Mesendoderm (in vitro differentiated cells): Measurements from ENCODE around the gene GPR158.

Source experiments
- DNase-seq: peaks from one replicate; pipeline ENCODE4 v3.0.0; 2013
- H2AK5ac ChIP-seq: 2 replicates; pipeline ENCODE4 v1.6.1; 2013; ENCODE audit warnings: low read length, inconsistent platforms
- H2BK120ac ChIP-seq: 2 replicates; pipeline ENCODE4 v1.6.1; 2013; ENCODE audit warnings: low read depth, mild to moderate bottlenecking, low read length, moderate library complexity, mixed read lengths
- H2BK15ac ChIP-seq: replicated peaks from 2 replicates; pipeline ENCODE4 v1.6.1; 2013; ENCODE audit warnings: low read depth, mild to moderate bottlenecking, moderate library complexity
- H2BK5ac ChIP-seq: 2 replicates; pipeline ENCODE4 v1.6.1; 2013; ENCODE audit warnings: low read length, inconsistent platforms
- H3K18ac ChIP-seq: 2 replicates; pipeline ENCODE4 v1.6.1; 2013; ENCODE audit warnings: mild to moderate bottlenecking, low read length, mixed read lengths
- H3K23ac ChIP-seq: one replicate; pipeline ENCODE4 v1.6.1; 2013; ENCODE audit warnings: low read length
- H3K27ac ChIP-seq: 2 replicates; pipeline ENCODE4 v1.5.1; 2013; ENCODE audit warnings: low read depth, mild to moderate bottlenecking, inconsistent platforms, low read length, moderate library complexity
- H3K27me3 ChIP-seq: 2 replicates; pipeline ENCODE4 v1.6.1; 2013; ENCODE audit warnings: low read length, control low read depth, mild to moderate bottlenecking, inconsistent platforms; ENCODE audit not compliant: insufficient read depth, poor library complexity
- H3K36me3 ChIP-seq: 2 replicates; pipeline ENCODE4 v1.6.1; 2013; ENCODE audit warnings: low read length, inconsistent platforms; ENCODE audit not compliant: control insufficient read depth, insufficient read depth
- H3K4ac ChIP-seq: one replicate; pipeline ENCODE4 v1.6.1; 2013; ENCODE audit warnings: low read depth, mild to moderate bottlenecking, low read length, moderate library complexity
- H3K4me1 ChIP-seq: 2 replicates; pipeline ENCODE4 v1.6.1; 2013; ENCODE audit warnings: low read depth, low read length, inconsistent platforms; ENCODE audit not compliant: control insufficient read depth
- H3K4me2 ChIP-seq: 2 replicates; pipeline ENCODE4 v1.6.1; 2013; ENCODE audit warnings: low read length
- H3K4me3 ChIP-seq: 2 replicates; pipeline ENCODE4 v1.5.1; 2013; ENCODE audit warnings: mild to moderate bottlenecking, low read length
- H3K56ac ChIP-seq: one replicate; pipeline ENCODE4 v1.6.1; 2013; ENCODE audit warnings: low read length
- H3K79me1 ChIP-seq: 2 replicates; pipeline ENCODE4 v1.6.1; 2013; ENCODE audit warnings: low read length, inconsistent platforms
- H3K79me2 ChIP-seq: 2 replicates; pipeline ENCODE4 v1.6.1; 2013; ENCODE audit warnings: mild to moderate bottlenecking, low read length; ENCODE audit not compliant: control insufficient read depth, insufficient read depth
- H3K9ac ChIP-seq: 2 replicates; pipeline ENCODE4 v1.6.1; 2013; ENCODE audit warnings: low read length, inconsistent platforms
- H4K5ac ChIP-seq: one replicate; pipeline ENCODE4 v1.6.1; 2013; ENCODE audit warnings: low read length
- H4K8ac ChIP-seq: one replicate; pipeline ENCODE4 v1.6.1; 2013; ENCODE audit warnings: low read depth, mild to moderate bottlenecking, control low read depth, low read length, moderate library complexity
- WGBS: extraction: QIAGEN DNeasy Blood & Tissue Kit; methylation state at CpG from one replicate; pipeline ENCODE4 v1.1.7; 2013; ENCODE audit warnings: low lambda C conversion rate, missing lambda C conversion rate; ENCODE audit not compliant: insufficient coverage; ENCODE audit errors: extremely low coverage; 5-methylcytosine and 5-hydroxymethylcytosine counted together

Gene GPR158

DNA sequence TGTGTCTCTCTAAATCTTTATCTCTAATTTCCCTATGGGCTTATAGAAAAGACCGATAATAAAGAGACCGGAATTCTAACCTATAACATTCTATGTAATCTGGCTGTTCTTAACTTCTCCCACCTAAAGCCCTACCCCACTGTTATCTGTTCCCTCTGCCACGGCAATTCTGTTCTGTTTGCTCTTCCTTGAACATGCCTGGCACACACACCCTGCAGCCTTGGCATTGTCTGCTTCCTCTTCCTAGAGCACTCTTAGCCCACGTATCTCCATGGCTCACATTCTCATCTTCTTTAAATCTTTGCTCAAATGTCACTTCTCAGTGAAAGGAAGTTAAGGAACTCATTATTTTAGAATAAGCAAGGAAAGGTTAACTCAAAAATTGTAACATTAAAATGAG is 309.2 kb downstream of the GPR158 start:
- no peak overlapping the region for H4K5ac ChIP-seq
- no peaks in the 10 kb centered on the region for H3K79me1 ChIP-seq
- no peak overlapping the region for H3K4ac ChIP-seq
- H3K4me3 ChIP-seq: no peak overlapping the region
- H3K4me2 ChIP-seq: no peak overlapping the region
- H4K8ac ChIP-seq: no peak overlapping the region
- H2BK15ac ChIP-seq: no peak overlapping the region
- no peak overlapping the region for H3K18ac ChIP-seq
- no peak overlapping the region for H2BK5ac ChIP-seq
- no peak overlapping the region for H2BK120ac ChIP-seq
- H3K4me1 ChIP-seq: no peaks in the 10 kb centered on the region
- no CpG with 5 or more reads among the region's 4 CpGs for WGBS
- DNase-seq: no peak
- no peak overlapping the region for H3K56ac ChIP-seq
- H3K79me2 ChIP-seq: no peaks in the 10 kb centered on the region
- no peaks in the 10 kb centered on the region for H3K27me3 ChIP-seq
- no peak overlapping the region for H3K27ac ChIP-seq
- H3K23ac ChIP-seq: no peak overlapping the region
- no peaks in the 10 kb centered on the region for H3K36me3 ChIP-seq
- no peak overlapping the region for H3K9ac ChIP-seq
- H2AK5ac ChIP-seq: no peak overlapping the region

GRCh38 chr10:25487266-25487665 is 312.5 kb downstream of the GPR158 start:
- no peaks in the 10 kb centered on the region for H3K27me3 ChIP-seq
- H3K79me1 ChIP-seq: no peaks in the 10 kb centered on the region
- no CpG with 5 or more reads among the region's 5 CpGs for WGBS
- H3K4me2 ChIP-seq: no peak overlapping the region
- H3K36me3 ChIP-seq: no peaks in the 10 kb centered on the region
- DNase-seq: no peak
- no peak overlapping the region for H3K18ac ChIP-seq
- no peak overlapping the region for H3K27ac ChIP-seq
- H3K56ac ChIP-seq: no peak overlapping the region
- no peak overlapping the region for H3K4me3 ChIP-seq
- no peak overlapping the region for H2BK120ac ChIP-seq
- no peak overlapping the region for H4K5ac ChIP-seq
- H3K9ac ChIP-seq: no peak overlapping the region
- H3K23ac ChIP-seq: no peak overlapping the region
- H2BK15ac ChIP-seq: no peak overlapping the region
- H2AK5ac ChIP-seq: no peak overlapping the region
- H3K4ac ChIP-seq: no peak overlapping the region
- no peaks in the 10 kb centered on the region for H3K4me1 ChIP-seq
- no peaks in the 10 kb centered on the region for H3K79me2 ChIP-seq
- no peak overlapping the region for H4K8ac ChIP-seq
- no peak overlapping the region for H2BK5ac ChIP-seq

GRCh38 chr10:25492040-25492439 is 317.2 kb downstream of the GPR158 start:
- Histone ChIP-seq H2BK120ac (no peak overlapping the region), H3K79me2 (no peaks in the 10 kb centered on the region), H3K79me1 (no peaks in the 10 kb centered on the region), H3K4me2 (no peak overlapping the region), H3K4me1 (peaks cover 3% of the 10 kb centered on the region), H3K4ac (no peak overlapping the region), H2BK15ac (no peak overlapping the region), H4K5ac (no peak overlapping the region), H3K23ac (no peak overlapping the region), H4K8ac (no peak overlapping the region), H3K18ac (no peak overlapping the region), H3K27ac (no peak overlapping the region), H3K9ac (no peak overlapping the region), H3K27me3 (no peaks in the 10 kb centered on the region), H3K56ac (no peak overlapping the region), H3K4me3 (no peak overlapping the region), H2AK5ac (no peak overlapping the region), H2BK5ac (no peak overlapping the region), H3K36me3 (no peaks in the 10 kb centered on the region)
- no CpG with 5 or more reads among the region's 1 CpG for WGBS
- DNase-seq: no peak

- Histone ChIP-seq H3K4me2 (no peak overlapping the region), H3K27me3 (no peaks in the 10 kb centered on the region), H3K4me1 (peaks cover 3% of the 10 kb centered on the region), H3K23ac (no peak overlapping the region), H3K36me3 (no peaks in the 10 kb centered on the region), H3K56ac (no peak overlapping the region), H3K27ac (no peak overlapping the region), H2BK15ac (no peak overlapping the region), H3K4me3 (no peak overlapping the region), H3K4ac (no peak overlapping the region), H3K79me2 (no peaks in the 10 kb centered on the region), H4K8ac (no peak overlapping the region), H4K5ac (no peak overlapping the region), H2BK5ac (no peak overlapping the region), H2AK5ac (no peak overlapping the region), H3K18ac (no peak overlapping the region), H2BK120ac (no peak overlapping the region), H3K79me1 (no peaks in the 10 kb centered on the region), H3K9ac (no peak overlapping the region)
- DNase-seq: no peak
Measured at GRCh38 chr10:25492680-25493079, 317.9 kb downstream of the GPR158 start.

- no peaks in the 10 kb centered on the region for H3K27me3 ChIP-seq
- no peak overlapping the region for H3K4me3 ChIP-seq
- H3K4ac ChIP-seq: no peak overlapping the region
- no peak overlapping the region for H2BK15ac ChIP-seq
- no peak overlapping the region for H3K27ac ChIP-seq
- no peak overlapping the region for H3K4me2 ChIP-seq
- H3K4me1 ChIP-seq: peaks cover 3% of the 10 kb centered on the region
- H3K79me2 ChIP-seq: no peaks in the 10 kb centered on the region
- H4K5ac ChIP-seq: no peak overlapping the region
- peak; percentile 98 for DNase-seq
- no CpG with 5 or more reads among the region's 4 CpGs for WGBS
- no peaks in the 10 kb centered on the region for H3K79me1 ChIP-seq
- H4K8ac ChIP-seq: no peak overlapping the region
- H3K36me3 ChIP-seq: no peaks in the 10 kb centered on the region
- no peak overlapping the region for H2BK5ac ChIP-seq
- no peak overlapping the region for H2BK120ac ChIP-seq
- H3K9ac ChIP-seq: no peak overlapping the region
- H2AK5ac ChIP-seq: no peak overlapping the region
- no peak overlapping the region for H3K18ac ChIP-seq
- no peak overlapping the region for H3K23ac ChIP-seq
- H3K56ac ChIP-seq: no peak overlapping the region
Measured at GRCh38 chr10:25493122-25493893, 318.5 kb downstream of the GPR158 start.

GRCh38 chr10:25497246-25497645 is 322.4 kb downstream of the GPR158 start:
- Histone ChIP-seq H2AK5ac (no peak overlapping the region), H3K9ac (no peak overlapping the region), H3K27ac (no peak overlapping the region), H2BK120ac (no peak overlapping the region), H4K8ac (no peak overlapping the region), H3K4ac (no peak overlapping the region), H4K5ac (no peak overlapping the region), H3K23ac (no peak overlapping the region), H3K4me1 (peaks cover 3% of the 10 kb centered on the region), H2BK15ac (no peak overlapping the region), H3K56ac (no peak overlapping the region), H3K27me3 (no peaks in the 10 kb centered on the region), H3K79me2 (no peaks in the 10 kb centered on the region), H2BK5ac (no peak overlapping the region), H3K79me1 (no peaks in the 10 kb centered on the region), H3K18ac (no peak overlapping the region), H3K36me3 (no peaks in the 10 kb centered on the region), H3K4me2 (no peak overlapping the region), H3K4me3 (no peak overlapping the region)
- no peak for DNase-seq
- WGBS: no CpG with 5 or more reads among the region's 3 CpGs
